ENCODE results near the gene OTUB1.

DNA sequence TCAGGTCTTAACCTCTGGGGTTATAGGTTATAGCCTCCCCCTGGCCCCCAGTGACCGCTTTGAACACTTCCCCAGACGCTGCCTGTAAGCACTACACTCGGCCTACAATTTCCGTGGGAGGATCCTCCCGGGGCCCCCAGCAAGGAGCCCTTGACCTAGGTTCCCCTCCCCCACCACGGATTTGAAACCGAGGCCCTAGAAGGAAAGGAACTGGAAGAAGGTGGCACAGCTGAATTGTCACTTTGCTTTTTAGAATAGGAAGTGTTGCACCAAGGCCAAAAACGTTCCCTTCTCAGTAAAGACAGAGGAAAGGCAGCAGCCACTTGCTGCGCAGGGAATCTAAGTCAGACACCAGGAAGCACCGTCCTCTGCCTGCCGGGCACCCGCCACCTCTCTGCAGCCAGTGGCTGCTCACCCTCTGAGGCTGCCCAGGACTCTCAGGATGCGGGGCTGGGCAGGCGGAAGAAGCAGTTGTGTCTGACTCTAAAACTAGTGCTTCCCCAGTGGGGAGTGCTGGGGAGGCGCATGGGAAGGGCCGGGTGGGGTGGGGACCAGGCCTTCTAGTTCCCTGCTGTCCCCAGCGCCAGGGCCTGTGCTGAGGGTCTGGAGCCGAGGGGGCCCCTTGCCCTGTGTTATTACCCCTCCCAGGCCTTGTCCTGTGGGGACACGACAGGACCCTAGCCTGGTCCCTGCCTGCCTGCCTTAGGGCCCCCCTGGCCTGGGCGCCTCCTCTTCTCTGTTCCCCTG is 41.6 kb downstream of the OTUB1 start:
- TF ChIP-seq, protein P1, sequence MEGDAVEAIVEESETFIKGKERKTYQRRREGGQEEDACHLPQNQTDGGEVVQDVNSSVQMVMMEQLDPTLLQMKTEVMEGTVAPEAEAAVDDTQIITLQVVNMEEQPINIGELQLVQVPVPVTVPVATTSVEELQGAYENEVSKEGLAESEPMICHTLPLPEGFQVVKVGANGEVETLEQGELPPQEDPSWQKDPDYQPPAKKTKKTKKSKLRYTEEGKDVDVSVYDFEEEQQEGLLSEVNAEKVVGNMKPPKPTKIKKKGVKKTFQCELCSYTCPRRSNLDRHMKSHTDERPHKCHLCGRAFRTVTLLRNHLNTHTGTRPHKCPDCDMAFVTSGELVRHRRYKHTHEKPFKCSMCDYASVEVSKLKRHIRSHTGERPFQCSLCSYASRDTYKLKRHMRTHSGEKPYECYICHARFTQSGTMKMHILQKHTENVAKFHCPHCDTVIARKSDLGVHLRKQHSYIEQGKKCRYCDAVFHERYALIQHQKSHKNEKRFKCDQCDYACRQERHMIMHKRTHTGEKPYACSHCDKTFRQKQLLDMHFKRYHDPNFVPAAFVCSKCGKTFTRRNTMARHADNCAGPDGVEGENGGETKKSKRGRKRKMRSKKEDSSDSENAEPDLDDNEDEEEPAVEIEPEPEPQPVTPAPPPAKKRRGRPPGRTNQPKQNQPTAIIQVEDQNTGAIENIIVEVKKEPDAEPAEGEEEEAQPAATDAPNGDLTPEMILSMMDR (IDR thresholded peaks at IDR 0.05; ENCODE audit: low read depth, low read length, poor library complexity, severe bottlenecking) = no peak
- TF ChIP-seq EZH2phosphoT487 (IDR thresholded peaks at IDR 0.05; ENCODE audit: borderline replicate concordance, low read length) = no peak
